Thymus (tissue), 11 donors: ENCODE results near the gene ZNF385D. TPM values are rescaled to one million over a fixed set of nuclear protein-coding genes. Genes with fewer than 3 reads are reported as not detected.

Source experiments
- DNase-seq, 9 donors: peaks; one replicate each; pipeline ENCODE4 v3.0.0-alpha.2; 2013; ENCODE audit warnings: low spot score in 9 of 9, low read depth in 6 of 9, missing footprints in 1 of 9
- H3K27ac ChIP-seq, 2 donors: one replicate each; pipeline ENCODE4 v1.5.1; 2013; ENCODE audit warnings: control low read depth in 1 of 2, low read depth in 1 of 2, low read length in 1 of 2, mild to moderate bottlenecking in 1 of 2, moderate library complexity in 1 of 2
- H3K27me3 ChIP-seq, 2 donors: one replicate each; pipeline ENCODE4 v1.5.1; 2013; ENCODE audit warnings: low read length in 1 of 2; ENCODE audit not compliant: control insufficient read depth in 2 of 2, insufficient read depth in 1 of 2
- H3K36me3 ChIP-seq, 2 donors: one replicate each; pipeline ENCODE4 v1.5.1; 2013; ENCODE audit warnings: low read length in 1 of 2, mild to moderate bottlenecking in 1 of 2, moderate library complexity in 1 of 2; ENCODE audit not compliant: control insufficient read depth in 2 of 2, insufficient read depth in 2 of 2
- H3K4me1 ChIP-seq, 2 donors: one replicate each; pipeline ENCODE4 v1.5.1; 2013; ENCODE audit warnings: low read length in 2 of 2; ENCODE audit not compliant: control insufficient read depth in 2 of 2, insufficient read depth in 2 of 2
- H3K4me3 ChIP-seq, 2 donors: one replicate each; pipeline ENCODE4 v1.5.1; 2013; ENCODE audit warnings: low read length in 2 of 2, control low read depth in 1 of 2, mild to moderate bottlenecking in 1 of 2
- H3K9me3 ChIP-seq, 2 donors: one replicate each; pipeline ENCODE4 v1.5.1; 2013; ENCODE audit warnings: low read length in 1 of 2, mild to moderate bottlenecking in 1 of 2; ENCODE audit not compliant: control insufficient read depth in 2 of 2, insufficient read depth in 1 of 2
- WGBS: extraction: QIAGEN DNeasy Blood & Tissue Kit; methylation state at CpG from one replicate; pipeline ENCODE4 v1.1.7; 2013; 5-methylcytosine and 5-hydroxymethylcytosine counted together
- polyA plus RNA-seq: library from polyadenylated mRNA; stranded (reverse); fragments of 200-250 nt; gene quantifications from one replicate; pipeline ENCODE4 v1.2.3, GENCODE V29; 2013
- total RNA-seq: library from RNA; stranded (reverse); fragments of 120-200 nt; gene quantifications from one replicate; pipeline ENCODE4 v1.2.4, GENCODE V29; 2013
- donor health status: healthy.

Gene ZNF385D
- total and polyA plus RNA-seq, 2 donors, result 0.94 to 1.7 TPM

- no peaks in the 10 kb centered on the region for H3K36me3 ChIP-seq
- H3K4me3 ChIP-seq, result no peak overlapping the region
- H3K9me3 ChIP-seq, result no peaks in the 10 kb centered on the region
- H3K27me3 ChIP-seq, result no peaks in the 10 kb centered on the region
- no peaks in the 10 kb centered on the region for H3K4me1 ChIP-seq
- no peak for DNase-seq
- WGBS, result 87% methylated on average over 2 of the region's 2 CpGs
- H3K27ac ChIP-seq, result no peak overlapping the region
These were observed 304.0 kb downstream of the ZNF385D start for GRCh38 chr3:21446945-21447475.

GRCh38 chr3:21446027-21446426 is 305.0 kb downstream of the ZNF385D start:
- WGBS, result 72% methylated on average over 3 of the region's 3 CpGs
- no peaks in the 10 kb centered on the region for H3K36me3 ChIP-seq
- no peak overlapping the region for H3K27ac ChIP-seq
- no peaks in the 10 kb centered on the region for H3K4me1 ChIP-seq
- H3K27me3 ChIP-seq, result no peaks in the 10 kb centered on the region
- H3K4me3 ChIP-seq, result no peak overlapping the region
- no peak for DNase-seq
- H3K9me3 ChIP-seq, result no peaks in the 10 kb centered on the region

DNA sequence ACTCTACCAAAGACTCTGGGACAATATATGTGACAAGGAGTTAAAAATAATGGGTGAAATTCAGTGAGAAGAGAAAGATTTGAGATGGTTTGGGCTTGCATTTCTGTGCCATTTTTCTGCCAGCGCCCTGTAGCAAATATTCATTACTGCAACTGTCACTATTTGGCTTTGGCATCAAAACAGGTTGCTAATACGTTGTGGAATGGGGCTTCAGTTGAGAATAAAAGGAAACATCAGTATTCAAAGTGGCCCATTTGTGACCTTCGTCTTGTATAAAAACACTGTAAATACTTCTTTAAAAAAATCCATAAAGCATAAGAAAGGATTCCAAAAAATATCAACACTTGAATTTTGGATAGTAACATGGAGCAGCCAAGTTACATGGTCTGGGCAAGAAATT is 309.2 kb downstream of the ZNF385D start:
- H3K27me3 ChIP-seq, result no peaks in the 10 kb centered on the region
- no peak overlapping the region for H3K27ac ChIP-seq
- no peak for DNase-seq
- H3K4me1 ChIP-seq, result no peaks in the 10 kb centered on the region
- H3K4me3 ChIP-seq, result no peak overlapping the region
- WGBS, result 78% methylated on average over 3 of the region's 3 CpGs
- H3K9me3 ChIP-seq, result no peaks in the 10 kb centered on the region
- H3K36me3 ChIP-seq, result no peaks in the 10 kb centered on the region

GRCh38 chr3:21436835-21437234 is 314.2 kb downstream of the ZNF385D start:
- Histone ChIP-seq H3K36me3 (no peaks in the 10 kb centered on the region), H3K4me3 (no peak overlapping the region), H3K4me1 (no peaks in the 10 kb centered on the region), H3K27me3 (no peaks in the 10 kb centered on the region), H3K9me3 (no peaks in the 10 kb centered on the region), H3K27ac (no peak overlapping the region)
- 78% methylated on average over 11 of the region's 11 CpGs for WGBS
- no peak for DNase-seq

- H3K27me3 ChIP-seq, result no peaks in the 10 kb centered on the region
- peak in 1 of 9 donors; percentile 4 for DNase-seq
- WGBS, result 92% methylated on average over 2 of the region's 2 CpGs
- no peaks in the 10 kb centered on the region for H3K36me3 ChIP-seq
- no peaks in the 10 kb centered on the region for H3K4me1 ChIP-seq
- no peaks in the 10 kb centered on the region for H3K9me3 ChIP-seq
- no peak overlapping the region for H3K27ac ChIP-seq
- H3K4me3 ChIP-seq, result no peak overlapping the region
These were observed 315.1 kb downstream of the ZNF385D start for GRCh38 chr3:21435871-21436270.

DNA sequence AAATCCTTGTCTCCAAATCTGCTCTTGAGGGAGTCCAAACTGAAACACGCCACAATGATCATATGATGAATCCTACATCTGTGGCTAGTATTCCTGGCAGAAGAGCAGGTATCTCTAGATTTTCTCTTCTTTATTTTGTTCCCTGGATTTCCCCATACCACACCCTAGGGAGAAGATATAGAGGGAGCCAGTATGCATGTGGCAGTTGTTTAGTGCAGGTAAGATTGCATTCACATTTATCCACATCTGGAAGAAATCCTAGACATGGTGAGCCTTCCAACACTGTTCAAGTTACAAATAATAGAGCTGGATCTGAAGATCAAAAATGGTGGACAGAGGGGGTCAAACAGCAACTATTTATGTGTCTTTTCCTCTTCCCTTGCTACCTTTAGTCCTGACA is 316.7 kb downstream of the ZNF385D start:
- no peak for DNase-seq
- Histone ChIP-seq H3K36me3 (no peaks in the 10 kb centered on the region), H3K4me3 (no peak overlapping the region), H3K9me3 (no peaks in the 10 kb centered on the region), H3K4me1 (no peaks in the 10 kb centered on the region), H3K27me3 (no peaks in the 10 kb centered on the region), H3K27ac (no peak overlapping the region)
- 92% methylated on average over 1 of the region's 1 CpG for WGBS

DNA sequence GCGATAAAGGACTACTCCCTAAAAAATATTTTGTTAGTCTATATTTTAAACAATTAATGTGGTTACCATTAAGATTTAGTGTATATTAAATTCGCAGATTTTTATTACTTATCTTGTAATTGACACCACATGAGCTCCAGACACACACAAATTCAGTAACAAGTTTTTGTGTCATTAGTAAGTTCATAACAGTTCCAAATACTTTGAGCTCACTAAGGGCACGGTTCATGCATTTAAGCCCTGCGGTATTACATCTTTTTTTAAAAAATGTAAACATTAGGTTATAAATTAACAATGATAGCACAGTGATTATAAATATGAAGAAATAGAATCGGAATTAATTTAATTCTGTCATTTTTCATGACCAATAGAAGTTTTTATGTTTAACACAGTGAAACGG is 317.3 kb downstream of the ZNF385D start:
- no peaks in the 10 kb centered on the region for H3K36me3 ChIP-seq
- H3K27ac ChIP-seq, result no peak overlapping the region
- no peaks in the 10 kb centered on the region for H3K27me3 ChIP-seq
- 95% methylated on average over 6 of the region's 6 CpGs for WGBS
- DNase-seq, result no peak
- no peaks in the 10 kb centered on the region for H3K9me3 ChIP-seq
- no peak overlapping the region for H3K4me3 ChIP-seq
- no peaks in the 10 kb centered on the region for H3K4me1 ChIP-seq

GRCh38 chr3:21426920-21427319 is 324.1 kb downstream of the ZNF385D start:
- no peak for DNase-seq
- H3K9me3 ChIP-seq, result no peaks in the 10 kb centered on the region
- H3K27ac ChIP-seq, result no peak overlapping the region
- H3K27me3 ChIP-seq, result no peaks in the 10 kb centered on the region
- H3K36me3 ChIP-seq, result no peaks in the 10 kb centered on the region
- H3K4me1 ChIP-seq, result no peaks in the 10 kb centered on the region
- H3K4me3 ChIP-seq, result no peak overlapping the region
- 93% methylated on average over 4 of the region's 4 CpGs for WGBS

GRCh38 chr3:21425715-21426114 is 325.3 kb downstream of the ZNF385D start:
- Histone ChIP-seq H3K9me3 (no peaks in the 10 kb centered on the region), H3K4me3 (no peak overlapping the region), H3K4me1 (no peaks in the 10 kb centered on the region), H3K27ac (no peak overlapping the region), H3K27me3 (no peaks in the 10 kb centered on the region), H3K36me3 (no peaks in the 10 kb centered on the region)
- DNase-seq, result no peak
- WGBS, result 89% methylated on average over 2 of the region's 2 CpGs

- no peaks in the 10 kb centered on the region for H3K36me3 ChIP-seq
- H3K4me1 ChIP-seq, result no peaks in the 10 kb centered on the region
- no peak overlapping the region for H3K4me3 ChIP-seq
- DNase-seq, result no peak
- no peak overlapping the region for H3K27ac ChIP-seq
- no peaks in the 10 kb centered on the region for H3K27me3 ChIP-seq
- no peaks in the 10 kb centered on the region for H3K9me3 ChIP-seq
- WGBS, result 61% methylated on average over 9 of the region's 9 CpGs
These were observed 329.9 kb downstream of the ZNF385D start for GRCh38 chr3:21421096-21421495.
